ENCODE data around the gene SLC28A3.
A peak's percentile ranks its signal among the peaks of the same experiment; 100 is the strongest.

Gene SLC28A3

DNA sequence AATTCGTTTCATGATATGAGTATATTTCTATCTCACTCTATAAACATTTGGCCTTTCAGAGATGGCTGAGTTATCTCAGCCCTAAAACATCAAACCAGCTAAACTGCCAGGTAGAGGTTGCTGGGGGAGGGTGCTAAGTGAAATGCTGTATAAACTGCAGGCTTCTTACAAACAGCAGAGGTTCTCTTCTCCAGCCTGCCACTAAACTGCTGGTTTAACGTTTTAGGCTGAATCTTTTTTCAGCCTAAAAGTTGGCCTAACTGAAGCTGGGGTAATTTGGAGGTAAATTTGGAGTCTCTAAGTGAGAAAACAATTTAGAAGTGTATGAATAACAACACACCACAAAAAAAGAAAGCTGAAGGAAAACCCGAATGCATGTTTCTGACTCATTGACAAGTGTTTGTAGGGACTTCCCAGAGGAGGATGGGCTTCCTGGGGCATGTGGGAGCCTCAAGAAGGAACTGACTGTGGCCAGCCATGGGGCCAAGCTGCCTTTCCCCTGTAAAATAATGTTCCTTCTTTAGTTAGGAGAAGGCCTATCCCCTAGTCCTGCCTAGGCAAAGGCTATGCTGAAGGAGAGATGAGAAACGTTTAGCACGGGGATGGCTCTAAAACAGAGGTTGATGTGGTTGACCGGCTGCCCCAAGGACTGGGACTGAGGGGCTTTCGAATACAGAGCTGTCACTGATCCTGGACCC is 44.3 kb downstream of the SLC28A3 start:
- H3K27ac ChIP-seq = peak overlapping the region; percentile 66
- no peak for TF ChIP-seq CTCF (IDR thresholded peaks at IDR 0.05; ENCODE audit: low read depth, low read length, missing control alignments)
- no peak overlapping the region for H3K4me3 ChIP-seq (ENCODE audit: low read depth, low read length)
- no peaks in the 10 kb centered on the region for H3K36me3 ChIP-seq (replicated peaks)
- H3K27me3 ChIP-seq (replicated peaks) = no peaks in the 10 kb centered on the region
- in situ Hi-C loops (cut with HindIII; ENCODE audit: low pct_ligation_motif_present, low sequenced_read_pairs) = no loop called here
- DNase-seq = peak; percentile 65

DNA sequence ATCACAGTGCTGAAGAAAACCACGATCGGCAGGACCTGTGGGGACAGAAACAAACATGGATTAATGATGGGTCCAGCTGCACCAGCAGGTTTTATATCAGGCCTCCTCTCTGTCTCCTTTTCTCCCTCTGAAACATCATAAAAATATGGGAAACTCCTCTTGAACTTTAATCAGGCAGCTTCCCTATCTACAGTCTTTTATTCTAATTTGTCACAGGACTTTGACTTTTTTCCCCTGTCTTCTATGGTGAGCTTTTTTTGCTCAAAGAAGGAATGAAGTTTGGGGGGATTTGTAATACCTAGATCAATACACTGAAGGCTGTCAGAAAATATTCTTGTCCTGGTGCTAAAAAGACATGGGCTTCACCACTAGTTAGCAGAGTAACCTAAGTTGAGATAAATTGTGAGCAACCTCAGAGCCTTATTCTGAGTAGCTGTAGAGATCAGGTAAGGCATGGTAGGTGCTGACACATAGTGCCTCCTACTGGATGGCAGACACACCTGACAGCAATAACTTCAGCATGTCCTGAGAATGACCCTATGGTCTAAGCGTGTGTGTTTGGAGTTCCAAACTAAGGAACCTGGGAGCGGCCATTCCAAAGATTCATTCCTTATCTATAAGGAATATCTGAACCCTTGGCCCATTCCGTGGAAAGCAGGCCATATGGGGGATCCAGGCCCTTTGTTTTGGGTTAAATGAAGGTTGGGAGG is 46.2 kb downstream of the SLC28A3 start:
- in situ Hi-C loops (cut with HindIII; ENCODE audit: low pct_ligation_motif_present, low sequenced_read_pairs) = no loop called here
- no peak for DNase-seq
- H3K27me3 ChIP-seq (replicated peaks) = no peaks in the 10 kb centered on the region
- no peak overlapping the region for H3K27ac ChIP-seq
- H3K36me3 ChIP-seq (replicated peaks) = no peaks in the 10 kb centered on the region
- H3K4me3 ChIP-seq (ENCODE audit: low read depth, low read length) = no peak overlapping the region
- peak; percentile 24 for TF ChIP-seq CTCF (IDR thresholded peaks at IDR 0.05; ENCODE audit: low read depth, low read length, missing control alignments)

- H3K27me3 ChIP-seq (replicated peaks) = no peaks in the 10 kb centered on the region
These were observed 47.4 kb downstream of the SLC28A3 start for GRCh38 chr9:84293001-84293798.

DNA sequence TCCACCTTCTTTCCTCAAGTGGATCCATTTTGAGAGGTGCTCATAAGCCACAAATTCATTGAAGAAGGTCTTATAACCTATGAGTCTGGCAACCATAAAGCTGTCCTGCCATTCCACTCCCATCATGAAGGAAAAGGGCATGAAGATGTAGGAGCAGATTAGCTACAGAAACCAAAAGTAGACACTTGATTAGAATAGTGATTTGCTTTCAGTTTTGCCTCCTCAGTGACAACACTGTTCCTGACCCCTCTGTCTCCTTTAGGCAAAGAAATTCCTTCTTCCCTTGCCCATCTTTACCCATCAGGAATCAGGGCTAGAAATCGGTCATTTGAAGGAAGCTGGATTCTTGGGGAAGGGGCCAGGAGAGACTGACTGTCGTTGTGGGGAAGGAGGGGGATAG is 55.2 kb downstream of the SLC28A3 start:
- Histone ChIP-seq H3K27me3 (replicated peaks) (no peaks in the 10 kb centered on the region), H3K4me3 (ENCODE audit: low read depth, low read length) (no peak overlapping the region), H3K36me3 (replicated peaks) (no peaks in the 10 kb centered on the region), H3K27ac (no peak overlapping the region)
- TF ChIP-seq CTCF (IDR thresholded peaks at IDR 0.05; ENCODE audit: low read depth, low read length, missing control alignments) = no peak
- in situ Hi-C loops (cut with HindIII; ENCODE audit: low pct_ligation_motif_present, low sequenced_read_pairs) = no loop called here
- no peak for DNase-seq

More at GRCh38 chr9:84293001-84293798, 47.4 kb downstream of the SLC28A3 start:
- Histone ChIP-seq H3K36me3 (replicated peaks) (no peaks in the 10 kb centered on the region), H3K4me3 (ENCODE audit: low read depth, low read length) (no peak overlapping the region), H3K27ac (no peak overlapping the region)
- DNase-seq = no peak
- in situ Hi-C loops (cut with HindIII; ENCODE audit: low pct_ligation_motif_present, low sequenced_read_pairs) = no loop called here
- TF ChIP-seq CTCF (IDR thresholded peaks at IDR 0.05; ENCODE audit: low read depth, low read length, missing control alignments) = no peak

DNA sequence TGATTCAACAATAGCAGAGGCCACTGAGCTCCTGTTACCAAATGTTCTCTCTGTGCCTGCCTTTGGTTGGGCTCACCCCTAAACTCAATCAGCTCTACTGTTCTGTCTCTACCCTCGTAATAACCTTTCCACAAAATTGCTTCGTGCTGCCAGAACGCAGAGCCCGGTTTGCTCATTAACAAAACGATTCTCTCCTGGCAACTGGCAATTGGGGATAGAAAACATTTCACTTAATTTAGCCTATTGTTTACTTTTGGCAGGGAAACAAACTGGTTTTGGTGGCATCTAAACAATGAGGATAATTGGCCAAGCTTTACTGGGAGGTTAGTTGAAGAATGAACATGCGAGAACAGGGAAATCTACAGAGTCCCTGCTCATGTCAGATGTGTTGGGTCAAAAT is 56.6 kb downstream of the SLC28A3 start:
- DNase-seq = no peak
- no peaks in the 10 kb centered on the region for H3K27me3 ChIP-seq (replicated peaks)
- TF ChIP-seq CTCF (IDR thresholded peaks at IDR 0.05; ENCODE audit: low read depth, low read length, missing control alignments) = no peak
- H3K27ac ChIP-seq = no peak overlapping the region
- in situ Hi-C loops (cut with HindIII; ENCODE audit: low pct_ligation_motif_present, low sequenced_read_pairs) = no loop called here
- H3K36me3 ChIP-seq (replicated peaks) = no peaks in the 10 kb centered on the region
- H3K4me3 ChIP-seq (ENCODE audit: low read depth, low read length) = no peak overlapping the region

Data from brain microvascular endothelial cell (primary cell).